GM21723 (cell line): ENCODE results near the gene HBEGF.

Experiments
- ATAC-seq: cut with Tn5 transposase; IDR thresholded peaks from one replicate; pipeline ENCODE4 v1.9.1; 2021; ENCODE audit warnings: mild to moderate bottlenecking, moderate library complexity; ENCODE audit not compliant: unreplicated experiment

HBEGF gene, protein sequence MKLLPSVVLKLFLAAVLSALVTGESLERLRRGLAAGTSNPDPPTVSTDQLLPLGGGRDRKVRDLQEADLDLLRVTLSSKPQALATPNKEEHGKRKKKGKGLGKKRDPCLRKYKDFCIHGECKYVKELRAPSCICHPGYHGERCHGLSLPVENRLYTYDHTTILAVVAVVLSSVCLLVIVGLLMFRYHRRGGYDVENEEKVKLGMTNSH

DNA sequence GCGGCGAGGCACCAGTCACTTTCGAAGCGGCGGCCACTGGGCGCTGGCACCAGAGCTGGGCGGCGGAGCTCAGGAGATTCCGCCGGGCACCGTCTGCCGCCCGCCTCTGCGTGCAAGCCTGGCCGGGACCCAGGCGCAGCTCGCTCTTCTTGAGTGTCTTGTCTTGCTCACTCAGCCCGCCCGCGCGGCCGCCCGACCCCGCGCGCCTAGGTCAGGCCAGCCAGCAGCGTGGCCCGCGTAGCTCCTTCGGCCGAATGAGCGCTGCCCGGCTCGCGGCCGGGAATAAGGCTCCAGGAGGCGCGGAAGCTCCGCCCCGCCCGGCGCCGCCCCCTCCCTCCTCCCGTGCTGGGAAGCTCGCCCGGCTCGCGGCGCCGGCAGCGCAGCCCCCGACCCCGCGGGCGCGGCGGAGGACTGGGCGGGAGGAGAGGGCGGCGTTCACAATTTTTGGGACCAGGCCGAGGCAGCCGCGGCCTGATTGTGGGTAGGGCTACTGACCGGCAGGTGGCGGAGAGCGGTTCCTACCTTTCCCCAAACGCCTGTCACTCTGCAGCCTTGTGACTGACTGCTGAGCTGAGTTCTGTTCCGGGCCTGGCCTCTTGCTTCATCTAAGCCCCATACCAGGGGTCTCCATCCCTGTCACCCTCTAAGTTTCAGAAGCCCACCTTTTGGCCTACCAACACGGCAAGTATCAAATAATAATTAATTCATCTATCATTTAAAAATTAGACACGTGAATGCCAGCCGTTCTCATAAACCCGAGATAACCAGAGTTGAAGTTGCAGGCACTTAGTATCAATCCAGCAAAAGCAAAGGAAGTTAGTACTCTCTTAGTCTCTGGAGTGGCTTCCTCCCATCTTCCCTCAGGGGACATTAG is at the start of gene HBEGF:
Gene HBEGF, minus strand, starts transcription at position 256 of the 874 bp plus-strand sequence. CDS start 275 bp downstream, outside the sequence.
- ATAC-seq: peak; percentile 80

DNA sequence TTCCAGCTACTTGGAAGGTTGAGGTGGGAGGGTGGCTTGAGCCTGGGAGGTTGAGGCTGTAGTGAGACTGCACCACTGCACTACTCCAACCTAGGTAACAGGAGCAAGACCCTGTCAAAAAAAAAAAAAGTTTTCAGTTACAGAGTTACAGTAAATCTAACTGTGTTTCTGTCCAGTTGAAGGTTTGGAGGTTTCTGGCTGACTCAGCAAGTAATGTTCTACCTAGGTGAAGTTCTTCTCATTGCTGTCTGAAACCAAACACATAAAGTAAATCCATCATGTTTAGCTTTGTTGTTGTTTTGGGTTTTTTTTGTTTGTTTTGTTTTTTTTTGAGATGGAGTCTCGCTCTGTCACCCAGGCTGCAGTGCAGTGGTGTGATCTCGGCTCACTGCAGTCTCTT is 47.3 kb upstream of the HBEGF start:
- ATAC-seq: no peak

DNA sequence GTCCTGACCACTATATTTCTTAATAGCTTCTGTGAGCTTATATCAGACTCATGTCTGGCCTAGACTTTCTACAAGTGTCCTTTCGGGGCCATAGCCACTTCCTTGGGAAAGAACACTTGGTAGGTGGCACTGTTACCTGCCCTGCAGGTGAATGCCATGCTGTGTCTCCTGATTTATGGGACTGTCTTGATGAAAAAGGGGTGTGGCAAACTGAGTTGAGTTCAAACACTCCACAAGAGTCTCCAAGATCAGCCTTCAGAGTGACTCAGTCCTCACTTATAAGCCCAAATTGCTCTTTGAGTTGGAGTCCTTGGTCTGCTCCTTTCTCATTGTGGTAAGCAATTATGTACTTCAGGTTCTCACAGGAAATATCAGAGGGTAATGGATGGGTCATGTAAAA is 45.3 kb upstream of the HBEGF start:
- ATAC-seq: no peak

DNA sequence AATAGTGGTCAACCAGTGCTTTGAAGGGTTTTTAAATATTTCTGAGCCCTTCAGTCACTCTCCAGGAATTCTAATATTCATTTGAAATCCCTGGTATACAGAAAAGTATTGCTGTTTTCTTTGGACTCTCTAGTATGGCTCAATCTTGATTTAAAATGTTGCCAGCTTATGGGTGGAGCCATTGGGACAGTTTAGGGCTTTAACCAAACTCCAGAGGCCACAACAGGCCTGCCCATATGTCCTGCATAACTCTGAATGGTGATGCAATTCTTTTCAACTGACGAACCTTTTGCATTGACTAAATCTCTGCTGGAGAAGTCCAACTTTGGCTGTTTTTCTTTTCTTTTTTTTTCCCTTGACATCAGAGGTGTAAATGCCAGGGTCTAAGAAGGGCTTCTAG is 44.9 kb upstream of the HBEGF start:
- no peak for ATAC-seq

DNA sequence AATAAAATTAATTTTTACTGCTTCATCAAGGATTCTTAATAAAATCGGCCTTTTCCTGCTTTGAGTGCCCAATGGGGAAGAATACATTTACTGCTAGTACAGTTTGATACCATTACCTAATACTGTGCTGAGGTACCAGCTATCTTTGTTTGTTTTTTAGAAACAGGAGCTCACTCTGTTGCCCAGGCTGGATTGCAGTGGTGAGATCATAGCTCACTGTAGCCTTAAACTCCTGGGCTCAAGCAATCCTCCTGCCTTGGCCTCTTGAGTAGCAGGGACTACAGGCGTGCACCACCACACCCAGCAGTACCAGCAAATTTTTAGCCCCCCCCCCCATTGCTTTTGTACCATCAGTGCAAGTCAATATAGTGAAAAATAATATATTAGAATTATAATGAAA is 41.6 kb upstream of the HBEGF start:
- no peak for ATAC-seq

DNA sequence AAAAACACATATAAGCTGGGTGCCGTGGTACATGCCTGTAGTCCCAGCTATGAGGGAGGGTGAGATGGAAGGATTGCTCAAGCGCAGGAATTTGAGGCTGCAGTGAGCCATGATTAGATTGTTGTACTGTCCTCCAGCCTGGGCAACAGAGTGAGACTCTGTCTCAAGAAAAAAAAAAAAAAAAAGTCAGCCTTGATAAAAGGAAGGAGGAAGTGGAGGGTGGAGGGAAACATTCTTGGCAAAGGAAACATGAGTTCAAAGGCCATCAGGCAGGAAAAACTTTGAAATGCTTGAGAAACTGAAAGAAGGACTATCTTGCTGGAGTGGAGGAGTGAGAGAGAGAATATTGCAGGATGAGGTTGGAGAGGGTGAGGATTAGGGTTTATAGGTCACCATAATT is 36.9 kb upstream of the HBEGF start:
- ATAC-seq: no peak

DNA sequence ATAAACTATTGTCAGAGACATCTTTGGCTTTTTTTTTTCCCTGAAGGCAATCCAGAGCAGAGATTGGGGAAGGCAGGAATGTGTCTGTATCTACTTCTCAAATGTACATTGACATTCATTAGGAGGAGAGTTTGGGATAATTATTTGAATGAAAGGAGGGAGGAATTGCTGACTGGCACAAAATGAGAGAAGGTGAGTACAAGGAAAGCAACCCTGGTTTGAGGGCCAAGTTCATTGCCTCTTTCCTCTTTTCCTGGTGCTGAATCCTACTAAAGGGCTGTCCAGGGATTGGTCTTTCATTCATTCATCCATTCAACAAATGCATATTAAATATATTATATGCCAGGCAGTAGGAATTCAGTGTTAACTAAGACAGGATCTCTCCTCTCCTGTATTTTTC is 36.5 kb upstream of the HBEGF start:
- no peak for ATAC-seq

DNA sequence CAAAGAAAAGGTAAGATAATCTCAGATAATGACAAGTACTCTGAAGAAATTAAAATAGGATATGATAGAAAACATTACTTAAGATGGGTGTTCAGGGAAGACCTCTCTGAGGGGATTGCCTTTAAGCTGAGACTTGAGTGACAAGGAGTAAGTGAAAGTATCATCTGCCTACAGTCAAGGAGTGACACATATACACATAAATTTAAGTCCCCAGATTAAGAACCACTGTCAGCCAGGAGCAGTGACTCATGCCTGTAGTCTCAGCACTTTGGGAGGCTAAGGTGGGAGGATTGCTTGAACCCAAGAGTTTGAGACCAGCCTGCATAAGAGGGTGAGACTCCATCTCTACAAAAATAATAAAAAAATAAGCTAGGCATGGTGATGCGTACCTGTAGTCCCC is 35.6 kb upstream of the HBEGF start:
- no peak for ATAC-seq

DNA sequence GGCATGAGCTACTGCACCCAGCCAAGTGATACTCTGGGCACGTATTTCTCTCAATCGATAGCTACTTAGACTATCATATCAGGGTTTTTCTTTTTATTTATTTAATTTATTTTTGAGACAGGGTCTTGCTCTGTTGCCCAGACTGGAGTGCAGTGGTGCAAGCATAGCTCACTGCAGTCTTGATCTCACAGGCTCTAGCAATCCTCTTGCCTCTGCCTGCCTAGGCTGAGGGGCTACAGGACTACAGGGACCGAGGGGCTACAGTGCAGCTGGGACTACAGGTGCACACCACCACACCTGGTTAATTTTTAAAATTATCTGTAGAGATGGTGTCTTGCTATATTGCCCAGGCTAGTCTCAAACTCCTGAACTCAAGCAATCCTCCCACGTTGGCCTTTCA is 34.9 kb upstream of the HBEGF start:
- no peak for ATAC-seq

DNA sequence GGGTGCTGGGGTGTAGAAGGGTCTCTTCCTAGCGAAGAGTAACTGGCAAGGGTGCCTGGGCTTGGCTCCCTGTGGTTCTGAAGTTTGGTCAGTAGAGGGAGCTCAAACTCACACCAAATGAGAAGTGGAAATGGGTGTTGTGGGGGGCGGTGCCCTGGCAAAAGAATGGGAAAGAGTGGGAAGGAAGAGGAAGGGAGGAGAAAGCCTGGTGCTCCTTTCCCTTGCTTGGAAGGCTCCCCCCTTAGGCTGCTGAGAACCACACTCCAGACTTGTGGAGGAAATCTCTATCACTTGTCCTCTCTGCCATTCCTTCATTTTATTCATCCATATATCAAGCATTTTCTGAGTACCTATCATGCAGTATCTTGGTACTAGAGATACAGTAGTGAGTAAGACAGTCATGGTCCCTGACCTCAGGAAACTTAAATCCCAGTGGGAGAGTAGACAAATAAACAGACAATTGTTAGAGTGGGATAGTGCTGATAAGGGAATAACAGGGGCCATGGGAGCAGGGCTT is 26.6 kb upstream of the HBEGF start:
- peak; percentile 60 for ATAC-seq

DNA sequence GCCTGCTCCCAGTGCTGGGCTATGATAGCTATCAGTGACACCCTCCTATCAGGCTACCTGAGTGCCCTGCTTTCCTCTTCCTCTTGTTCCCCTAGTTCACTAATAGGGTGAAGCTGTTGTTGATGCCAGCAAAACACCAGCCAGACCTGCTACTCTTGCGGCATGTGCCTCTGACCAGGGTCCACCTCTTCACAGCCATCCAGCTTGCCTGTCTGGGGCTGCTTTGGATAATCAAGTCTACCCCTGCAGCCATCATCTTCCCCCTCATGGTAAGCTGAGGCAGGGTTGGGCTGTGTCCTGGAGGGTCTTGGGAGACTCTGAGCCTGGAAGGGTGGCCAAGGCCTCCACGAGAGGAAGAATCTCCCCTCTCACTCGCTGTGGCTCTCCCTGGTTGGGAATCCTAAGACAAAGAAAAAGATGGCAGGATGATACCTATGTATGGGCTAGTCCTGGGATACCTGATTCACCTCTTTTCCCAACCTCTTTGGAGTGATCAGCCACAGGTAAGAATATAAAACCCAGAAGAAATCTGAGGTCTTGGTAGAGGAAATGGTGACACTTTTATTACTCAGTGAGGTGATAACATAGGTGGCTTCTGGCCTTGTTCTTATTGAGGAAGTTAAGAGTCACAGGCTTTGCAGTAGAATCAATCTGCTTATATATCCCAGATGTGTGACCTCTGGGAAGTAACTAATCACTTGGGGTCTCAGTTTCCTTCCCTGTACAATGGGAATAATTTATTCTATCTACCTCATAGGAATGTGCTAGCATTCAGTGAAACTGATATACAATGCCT is 25.2 kb upstream of the HBEGF start:
- no peak for ATAC-seq

DNA sequence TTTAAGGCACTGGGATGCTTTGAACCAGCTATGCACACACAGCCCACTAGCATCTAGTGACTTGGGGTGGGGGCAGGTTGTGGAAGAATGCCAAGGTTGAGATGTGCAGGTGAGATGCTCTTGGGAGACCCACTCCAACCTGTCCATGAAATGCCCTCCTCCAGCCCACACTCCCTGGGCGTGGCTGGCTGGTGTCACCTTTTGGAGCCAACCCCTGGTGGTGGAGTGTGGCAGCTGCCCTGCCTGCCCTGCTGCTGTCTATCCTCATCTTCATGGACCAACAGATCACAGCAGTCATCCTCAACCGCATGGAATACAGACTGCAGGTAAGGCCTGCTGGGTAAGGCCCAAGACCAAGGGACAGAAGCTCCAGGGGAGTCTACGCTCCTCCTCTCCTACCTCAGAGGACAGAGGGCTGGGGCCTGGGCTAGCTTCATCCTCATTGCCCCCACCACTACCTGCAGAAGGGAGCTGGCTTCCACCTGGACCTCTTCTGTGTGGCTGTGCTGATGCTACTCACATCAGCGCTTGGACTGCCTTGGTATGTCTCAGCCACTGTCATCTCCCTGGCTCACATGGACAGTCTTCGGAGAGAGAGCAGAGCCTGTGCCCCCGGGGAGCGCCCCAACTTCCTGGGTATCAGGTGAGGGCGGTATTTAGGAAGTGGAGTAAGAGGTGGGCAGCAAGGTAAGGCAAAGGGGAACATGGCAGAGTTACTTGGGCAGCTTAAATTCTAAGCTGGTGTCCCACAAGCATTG is 21.0 kb upstream of the HBEGF start:
- ATAC-seq: no peak

DNA sequence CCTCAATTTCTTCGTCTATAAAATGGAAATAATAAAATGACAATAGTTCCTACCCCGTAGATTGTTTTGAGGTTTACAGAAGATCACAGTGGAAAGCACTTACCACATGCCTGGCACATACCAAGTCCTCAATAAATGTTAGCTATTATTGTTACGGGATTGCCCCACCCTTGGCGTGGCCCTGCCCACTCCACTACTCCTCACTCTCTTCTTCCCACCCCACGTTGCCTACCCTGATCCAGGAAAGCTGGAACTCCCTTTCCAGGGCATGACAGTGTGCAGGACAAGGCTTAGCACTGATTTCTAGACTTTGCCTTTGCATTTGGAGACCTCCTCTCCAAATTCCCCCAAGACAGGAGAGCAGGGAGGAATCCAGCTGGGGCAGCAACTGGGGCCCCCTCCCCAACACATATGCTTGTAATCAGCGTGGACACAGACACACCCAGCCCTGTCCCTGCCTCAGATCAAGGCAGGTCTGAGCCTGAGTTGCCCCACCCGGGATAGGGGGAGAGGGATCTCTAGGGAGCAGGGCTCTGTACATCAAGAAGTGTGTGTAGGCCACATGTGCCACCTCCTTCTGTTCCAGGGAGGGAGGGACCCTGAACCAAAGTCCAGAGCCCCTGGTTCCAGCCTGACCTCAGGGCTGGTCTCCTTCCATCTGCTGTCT is 20.3 kb upstream of the HBEGF start:
- ATAC-seq: no peak

DNA sequence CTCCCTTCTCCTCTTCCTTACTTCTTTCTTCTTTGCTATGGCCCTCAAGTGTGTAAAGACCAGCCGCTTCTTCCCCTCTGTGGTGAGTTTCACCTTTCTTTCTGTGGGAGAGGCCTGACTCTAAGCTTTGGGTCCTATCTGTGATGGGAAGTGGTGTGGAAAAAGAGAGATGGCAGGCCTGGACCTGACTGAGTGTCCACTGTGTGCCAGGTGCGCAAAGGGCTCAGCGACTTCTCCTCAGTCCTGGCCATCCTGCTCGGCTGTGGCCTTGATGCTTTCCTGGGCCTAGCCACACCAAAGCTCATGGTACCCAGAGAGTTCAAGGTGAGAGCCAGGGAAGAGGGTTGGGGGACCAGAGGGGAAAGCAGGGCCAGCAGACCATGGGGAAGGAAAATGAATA is 19.5 kb upstream of the HBEGF start:
- no peak for ATAC-seq

DNA sequence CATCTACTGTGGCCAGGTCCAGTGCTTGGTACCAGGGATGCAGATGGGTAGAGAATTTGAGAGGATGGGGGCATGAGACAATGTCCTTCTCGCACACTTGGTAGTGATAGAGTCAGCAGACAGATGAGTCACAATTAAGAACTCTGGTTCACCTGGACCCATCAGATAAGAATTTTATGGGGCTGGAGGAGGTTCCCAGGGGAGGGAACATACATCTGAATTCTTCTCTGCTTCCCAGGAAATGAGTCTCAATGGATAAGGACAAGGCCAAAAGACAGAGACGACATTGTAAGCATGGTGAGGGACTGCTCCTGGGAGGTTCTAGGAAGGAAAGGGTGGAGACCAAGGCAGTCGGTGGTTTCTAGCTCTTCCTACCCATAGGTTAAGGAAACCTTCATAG is 18.9 kb upstream of the HBEGF start:
- ATAC-seq: no peak

DNA sequence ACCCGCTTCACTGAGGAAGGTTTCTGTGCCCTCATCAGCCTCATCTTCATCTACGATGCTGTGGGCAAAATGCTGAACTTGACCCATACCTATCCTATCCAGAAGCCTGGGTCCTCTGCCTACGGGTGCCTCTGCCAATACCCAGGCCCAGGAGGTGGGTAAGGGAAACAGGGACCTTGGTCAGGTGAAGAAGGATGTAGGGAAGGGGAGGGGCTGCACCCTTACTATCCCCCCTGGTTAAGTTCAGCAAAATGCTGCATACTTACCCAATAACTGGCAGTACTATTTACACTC is 18.0 kb upstream of the HBEGF start:
- no peak for ATAC-seq

DNA sequence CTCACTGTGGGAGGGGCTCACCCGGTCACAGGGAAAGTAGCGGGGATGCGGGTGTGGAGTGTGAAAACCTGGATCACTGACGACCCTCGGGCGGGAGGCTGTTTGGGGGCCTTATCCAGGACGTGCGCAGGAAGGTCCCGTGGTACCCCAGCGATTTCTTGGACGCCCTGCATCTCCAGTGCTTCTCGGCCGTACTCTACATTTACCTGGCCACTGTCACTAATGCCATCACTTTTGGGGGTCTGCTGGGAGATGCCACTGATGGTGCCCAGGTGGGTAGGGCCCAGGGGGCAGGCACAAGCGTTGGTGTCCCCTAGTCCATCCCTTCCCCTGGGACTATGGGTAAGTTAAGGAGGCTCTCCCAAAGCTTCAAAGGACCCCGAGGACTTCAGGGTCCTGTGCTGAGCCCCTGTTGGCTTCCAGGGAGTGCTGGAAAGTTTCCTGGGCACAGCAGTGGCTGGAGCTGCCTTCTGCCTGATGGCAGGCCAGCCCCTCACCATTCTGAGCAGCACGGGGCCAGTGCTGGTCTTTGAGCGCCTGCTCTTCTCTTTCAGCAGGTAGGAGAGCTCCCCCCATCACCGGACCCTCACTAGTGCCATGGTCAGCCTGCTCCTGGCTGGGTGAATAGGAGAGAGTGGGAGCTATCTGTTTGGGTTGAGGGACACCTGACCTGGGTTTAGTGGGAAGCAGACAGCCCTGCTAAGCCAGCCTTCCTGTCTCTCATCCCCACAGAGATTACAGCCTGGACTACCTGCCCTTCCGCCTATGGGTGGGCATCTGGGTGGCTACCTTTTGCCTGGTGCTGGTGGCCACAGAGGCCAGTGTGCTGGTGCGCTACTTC is 17.4 kb upstream of the HBEGF start:
- ATAC-seq: no peak

DNA sequence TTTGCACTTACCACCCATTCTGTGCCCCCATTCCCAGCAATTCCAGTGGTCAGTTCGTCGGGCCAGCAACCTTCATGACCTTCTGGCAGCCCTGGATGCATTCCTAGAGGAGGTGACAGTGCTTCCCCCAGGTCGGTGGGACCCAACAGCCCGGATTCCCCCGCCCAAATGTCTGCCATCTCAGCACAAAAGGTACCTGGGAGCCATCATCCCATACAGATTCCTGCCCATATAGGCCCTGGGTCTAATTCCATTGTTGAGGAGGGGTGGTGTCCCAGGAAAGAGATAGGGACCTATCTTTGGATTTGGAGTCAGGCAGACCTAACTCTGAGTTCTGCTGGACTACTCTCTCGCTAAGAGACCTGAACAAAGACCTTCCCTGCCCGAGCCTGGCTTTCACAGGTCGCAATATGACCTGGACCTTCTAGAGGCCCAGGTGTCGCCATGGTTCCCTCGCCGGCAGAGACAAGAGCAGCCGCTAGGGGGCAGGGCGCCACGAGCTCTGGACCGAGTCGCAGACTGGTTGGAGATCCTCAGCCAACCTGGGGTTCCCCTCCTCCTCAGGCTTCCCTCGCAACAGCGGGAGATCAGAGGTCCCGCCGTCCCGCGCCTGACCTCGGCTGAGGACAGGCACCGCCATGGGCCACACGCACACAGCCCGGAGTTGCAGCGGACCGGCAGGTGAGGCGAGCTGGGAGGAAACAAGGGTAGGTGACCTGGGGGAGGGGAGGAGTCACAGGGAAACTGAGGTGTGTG is 16.6 kb upstream of the HBEGF start:
- ATAC-seq: peak; percentile 93

DNA sequence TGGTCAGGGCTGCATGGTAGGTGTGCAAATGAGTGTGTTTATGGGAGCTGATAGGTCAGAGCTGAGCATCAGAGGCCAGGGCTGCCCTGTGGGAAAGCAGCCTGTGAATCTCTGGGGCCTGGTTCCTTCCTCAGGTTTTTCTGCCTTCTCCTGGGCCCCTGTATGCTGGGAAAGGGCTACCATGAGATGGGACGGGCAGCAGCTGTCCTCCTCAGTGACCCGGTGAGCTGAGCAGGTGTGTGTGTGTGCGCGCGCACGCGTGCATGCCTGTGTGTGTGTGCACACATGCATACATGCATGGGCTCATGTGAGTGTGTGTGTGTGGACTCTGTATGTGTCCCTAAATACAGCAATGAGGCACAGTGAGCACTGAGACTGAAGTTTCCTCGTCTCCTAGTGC is 15.9 kb upstream of the HBEGF start:
- ATAC-seq: no peak
